ENCODE measurements around the gene ENAM.
"Not testable (repeated sequence)": the region's sequence is repeated elsewhere in the genome, so short reads cannot be mapped to it uniquely, and the experiment has no call there.

Gene ENAM

GRCh38 chr4:70680934-70681333 is 52.4 kb downstream of the ENAM start:
- no peak for DNase-seq (ENCODE audit: low spot score)

- no peak for DNase-seq (ENCODE audit: low spot score)
These were observed 53.2 kb downstream of the ENAM start for GRCh38 chr4:70681704-70682103.

- DNase-seq (ENCODE audit: low spot score): not testable (repeated sequence)
These were observed 53.6 kb downstream of the ENAM start for GRCh38 chr4:70682142-70682541.

- no peak for DNase-seq (ENCODE audit: low spot score)
These were observed 58.8 kb downstream of the ENAM start for GRCh38 chr4:70687392-70687791.

- peak; percentile 98 for DNase-seq (ENCODE audit: low spot score)
These were observed 59.6 kb downstream of the ENAM start, which contains the start of gene UTP3 for GRCh38 chr4:70687821-70688794. Gene UTP3 (plus strand): TSS chr4:70688532. CDS start chr4:70688678, 146 bp downstream.

GRCh38 chr4:70688795-70689231 is 60.3 kb downstream of the ENAM start:
- DNase-seq (ENCODE audit: low spot score): no peak

GRCh38 chr4:70691661-70692060 is 63.1 kb downstream of the ENAM start:
- no peak for DNase-seq (ENCODE audit: low spot score)

- not testable (repeated sequence) for DNase-seq (ENCODE audit: low spot score)
These were observed 66.1 kb downstream of the ENAM start for GRCh38 chr4:70694633-70695032.
